Measurements from ENCODE around the gene SYDE1. TPM values are rescaled to one million over a fixed set of nuclear protein-coding genes. Genes with fewer than 3 reads are reported as not detected.

SYDE1 gene
- total and polyA plus RNA-seq, 2 experiments from 2014 or later = 16.2 to 113 TPM

GRCh38 chr19:15113245-15114152 is 6.3 kb downstream of the SYDE1 start:
- no peaks in the 10 kb centered on the region for H3K9me3 ChIP-seq (ENCODE audit: low read depth)
- no peaks in the 10 kb centered on the region for H4K20me1 ChIP-seq (ENCODE audit: insufficient read depth)
- no peak for TF ChIP-seq EZH2phosphoT487 (IDR thresholded peaks at IDR 0.05; ENCODE audit: insufficient read depth, low read depth)
- TF ChIP-seq EZH2 (IDR thresholded peaks at IDR 0.05; ENCODE audit: insufficient read depth, poor library complexity, severe bottlenecking) = no peak
- peaks cover 33% of the 10 kb centered on the region for H3F3A ChIP-seq (ENCODE audit: insufficient read depth)
- in situ Hi-C loops (cut with MboI) = no loop called here
- peaks cover 1% of the 10 kb centered on the region; the same call in 1 of the 2 replicates for H3K4me1 ChIP-seq (ENCODE audit: insufficient read depth)
- H3K27ac ChIP-seq = peak overlapping the region; percentile 49
- H2AFZ ChIP-seq = no peak overlapping the region
- DNase-seq = no peak
- H3K9ac ChIP-seq = no peak overlapping the region
- no peak overlapping the region for H3K4me2 ChIP-seq (ENCODE audit: unreplicated experiment)
- peaks cover 24% of the 10 kb centered on the region for H3K36me3 ChIP-seq (ENCODE audit: low read depth)
- H3K4me3 ChIP-seq = no peak overlapping the region
- 94 to 95% methylated on average over 46 to 58 of the region's 58 CpGs for WGBS, 2 experiments (ENCODE audit: low coverage in 1 of 2, low lambda C conversion rate in 2 of 2, missing lambda C conversion rate in 2 of 2)
- H3K9me2 ChIP-seq (ENCODE audit: insufficient read depth) = no peaks in the 10 kb centered on the region
- no peaks in the 10 kb centered on the region for H3K27me3 ChIP-seq (replicated peaks; ENCODE audit: insufficient read depth)
- H3K79me2 ChIP-seq (ENCODE audit: insufficient read depth) = peaks cover 24% of the 10 kb centered on the region

GRCh38 chr19:15114153-15114540 is 6.9 kb downstream of the SYDE1 start:
- Histone ChIP-seq H2AFZ (no peak overlapping the region), H3K27me3 (replicated peaks; ENCODE audit: insufficient read depth) (no peaks in the 10 kb centered on the region), H3K4me2 (ENCODE audit: unreplicated experiment) (no peak overlapping the region), H3K9me2 (ENCODE audit: insufficient read depth) (no peaks in the 10 kb centered on the region), H3F3A (ENCODE audit: insufficient read depth) (peaks cover 33% of the 10 kb centered on the region), H4K20me1 (ENCODE audit: insufficient read depth) (no peaks in the 10 kb centered on the region), H3K4me1 (ENCODE audit: insufficient read depth) (no peaks in the 10 kb centered on the region), H3K27ac (peak overlapping the region; percentile 49), H3K9ac (no peak overlapping the region), H3K4me3 (no peak overlapping the region), H3K9me3 (ENCODE audit: low read depth) (no peaks in the 10 kb centered on the region), H3K36me3 (ENCODE audit: low read depth) (peaks cover 29% of the 10 kb centered on the region), H3K79me2 (ENCODE audit: insufficient read depth) (peaks cover 17% of the 10 kb centered on the region)
- WGBS, 2 experiments (ENCODE audit: low coverage in 1 of 2, low lambda C conversion rate in 2 of 2, missing lambda C conversion rate in 2 of 2) = 45 to 62% methylated on average over 6 to 7 of the region's 7 CpGs
- in situ Hi-C loops (cut with MboI) = no loop called here
- DNase-seq = peak; percentile 83
- no peak for TF ChIP-seq EZH2 (IDR thresholded peaks at IDR 0.05; ENCODE audit: insufficient read depth, poor library complexity, severe bottlenecking)
- no peak for TF ChIP-seq EZH2phosphoT487 (IDR thresholded peaks at IDR 0.05; ENCODE audit: insufficient read depth, low read depth)

- H3K4me3 ChIP-seq = no peak overlapping the region
- H3K4me2 ChIP-seq (ENCODE audit: unreplicated experiment) = no peak overlapping the region
- H3K27me3 ChIP-seq (replicated peaks; ENCODE audit: insufficient read depth) = no peaks in the 10 kb centered on the region
- DNase-seq = no peak
- no peak overlapping the region for H2AFZ ChIP-seq
- H4K20me1 ChIP-seq (ENCODE audit: insufficient read depth) = no peaks in the 10 kb centered on the region
- peaks cover 29% of the 10 kb centered on the region for H3K36me3 ChIP-seq (ENCODE audit: low read depth)
- in situ Hi-C loops (cut with MboI) = no loop called here
- H3K4me1 ChIP-seq (ENCODE audit: insufficient read depth) = no peaks in the 10 kb centered on the region
- peaks cover 12% of the 10 kb centered on the region; the same call in 1 of the 2 replicates for H3K79me2 ChIP-seq (ENCODE audit: insufficient read depth)
- H3F3A ChIP-seq (ENCODE audit: insufficient read depth) = peaks cover 33% of the 10 kb centered on the region
- no peaks in the 10 kb centered on the region for H3K9me2 ChIP-seq (ENCODE audit: insufficient read depth)
- H3K9me3 ChIP-seq (ENCODE audit: low read depth) = no peaks in the 10 kb centered on the region
- TF ChIP-seq EZH2 (IDR thresholded peaks at IDR 0.05; ENCODE audit: insufficient read depth, poor library complexity, severe bottlenecking) = no peak
- no peak overlapping the region for H3K9ac ChIP-seq
- H3K27ac ChIP-seq = peak overlapping the region; percentile 49
- WGBS, 2 experiments (ENCODE audit: low coverage in 1 of 2, low lambda C conversion rate in 2 of 2, missing lambda C conversion rate in 2 of 2) = 84 to 90% methylated on average over 13 of the region's 13 CpGs
These were observed 7.9 kb downstream of the SYDE1 start for GRCh38 chr19:15115080-15115479.

- no peaks in the 10 kb centered on the region for H3K9me3 ChIP-seq (ENCODE audit: low read depth)
- no peak overlapping the region for H3K4me3 ChIP-seq
- H3K4me2 ChIP-seq (ENCODE audit: unreplicated experiment) = no peak overlapping the region
- WGBS, 2 experiments (ENCODE audit: low coverage in 1 of 2, low lambda C conversion rate in 2 of 2, missing lambda C conversion rate in 2 of 2) = 82 to 85% methylated on average over 21 to 23 of the region's 23 CpGs
- no peak for TF ChIP-seq EZH2 (IDR thresholded peaks at IDR 0.05; ENCODE audit: insufficient read depth, poor library complexity, severe bottlenecking)
- TF ChIP-seq EZH2phosphoT487 (IDR thresholded peaks at IDR 0.05; ENCODE audit: insufficient read depth, low read depth) = no peak
- no peak overlapping the region for H2AFZ ChIP-seq
- H3K27me3 ChIP-seq (replicated peaks; ENCODE audit: insufficient read depth) = no peaks in the 10 kb centered on the region
- peaks cover 33% of the 10 kb centered on the region for H3F3A ChIP-seq (ENCODE audit: insufficient read depth)
- H3K9me2 ChIP-seq (ENCODE audit: insufficient read depth) = no peaks in the 10 kb centered on the region
- H3K27ac ChIP-seq = no peak overlapping the region
- H3K36me3 ChIP-seq (ENCODE audit: low read depth) = peaks cover 29% of the 10 kb centered on the region
- no peaks in the 10 kb centered on the region for H4K20me1 ChIP-seq (ENCODE audit: insufficient read depth)
- peaks cover 6% of the 10 kb centered on the region; the same call in 1 of the 2 replicates for H3K79me2 ChIP-seq (ENCODE audit: insufficient read depth)
- H3K9ac ChIP-seq = no peak overlapping the region
- in situ Hi-C loops (cut with MboI) = no loop called here
- DNase-seq = no peak
- H3K4me1 ChIP-seq (ENCODE audit: insufficient read depth) = no peaks in the 10 kb centered on the region
These were observed 8.8 kb downstream of the SYDE1 start for GRCh38 chr19:15115762-15116615.

Data from GM23248 (cell line).